NCI-H1436 (cell line): ENCODE measurements around the gene SLC12A3.

ENCODE experiments used
- DNase-seq: peaks from one replicate; lab custom pipeline; 2025; lab: John Stamatoyannopoulos, UW

SLC12A3 gene

GRCh38 chr16:56889206-56889605 lies 24.2 kb downstream of the SLC12A3 start:
- no peak for DNase-seq

- DNase-seq = no peak
Measured at GRCh38 chr16:56891685-56892084, 26.7 kb downstream of the SLC12A3 start.

GRCh38 chr16:56892705-56893104 lies 27.7 kb downstream of the SLC12A3 start:
- no peak for DNase-seq

- no peak for DNase-seq
Measured at GRCh38 chr16:56894331-56894917, 29.4 kb downstream of the SLC12A3 start.

GRCh38 chr16:56895813-56896212 lies 30.8 kb downstream of the SLC12A3 start:
- DNase-seq = no peak

- no peak for DNase-seq
Measured at GRCh38 chr16:56896244-56896643, 31.2 kb downstream of the SLC12A3 start.

- DNase-seq = no peak
Measured at GRCh38 chr16:56897026-56897799, 32.2 kb downstream of the SLC12A3 start.

GRCh38 chr16:56898847-56899246 lies 33.8 kb downstream of the SLC12A3 start:
- DNase-seq = no peak

GRCh38 chr16:56903866-56904265 lies 38.9 kb downstream of the SLC12A3 start:
- DNase-seq = no peak

GRCh38 chr16:56907401-56907800 lies 42.4 kb downstream of the SLC12A3 start:
- DNase-seq = no peak

GRCh38 chr16:56909527-56909979 lies 44.5 kb downstream of the SLC12A3 start:
- DNase-seq = no peak

GRCh38 chr16:56910112-56910511 lies 45.1 kb downstream of the SLC12A3 start:
- no peak for DNase-seq

- no peak for DNase-seq
Measured at GRCh38 chr16:56910654-56911539, 45.9 kb downstream of the SLC12A3 start.

GRCh38 chr16:56911771-56912571 lies 47.0 kb downstream of the SLC12A3 start:
- DNase-seq = no peak

- no peak for DNase-seq
Measured at GRCh38 chr16:56912746-56913708, 48.0 kb downstream of the SLC12A3 start.

- no peak for DNase-seq
Measured at GRCh38 chr16:56914896-56915295, 49.9 kb downstream of the SLC12A3 start.

GRCh38 chr16:56915336-56916119 lies 50.5 kb downstream of the SLC12A3 start:
- DNase-seq = no peak

GRCh38 chr16:56916571-56917403 lies 51.8 kb downstream of the SLC12A3 start:
- DNase-seq = no peak

GRCh38 chr16:56918467-56919012 lies 53.5 kb downstream of the SLC12A3 start:
- no peak for DNase-seq
